ENCODE results near the gene HPSE2. TPM values are rescaled to one million over a fixed set of nuclear protein-coding genes. Genes with fewer than 3 reads are reported as not detected.

HPSE2 gene
- total RNA-seq, 1 experiment from 2014 or later: not detected

- ChIA-PET CTCF (no interaction called here), POLR2A (ENCODE audit: unreplicated experiment) (no interaction called here)
- no peaks in the 10 kb centered on the region for H3F3A ChIP-seq (ENCODE audit: insufficient read depth, low read depth)
- no peaks in the 10 kb centered on the region for H3K27me3 ChIP-seq (ENCODE audit: insufficient read depth, low read depth)
- intact Hi-C loops (cut with micrococcal nuclease; ENCODE audit: unreplicated experiment): no loop called here
- H3K9me2 ChIP-seq (ENCODE audit: insufficient read depth): no peaks in the 10 kb centered on the region
- no peak for DNase-seq
- H3K27ac ChIP-seq: peak overlapping the region; percentile 37; the same call in 1 of the 2 replicates
- no peak for TF ChIP-seq EZH2 (IDR thresholded peaks at IDR 0.05; ENCODE audit: low read depth)
- TF ChIP-seq CTCF (conservative IDR thresholded peaks at IDR 0.05): no peak
- 0 out of 2 replicates have a peak overlapping the region, but pooled peaks have one; percentile 58 for H2AFZ ChIP-seq
- H4K20me1 ChIP-seq (ENCODE audit: insufficient read depth): no peaks in the 10 kb centered on the region
- H3K9me3 ChIP-seq (ENCODE audit: insufficient read depth, low read depth): no peaks in the 10 kb centered on the region
- peak overlapping the region; percentile 88 for H3K4me2 ChIP-seq
- peaks cover 10% of the 10 kb centered on the region for H3K79me2 ChIP-seq (ENCODE audit: low read depth)
- no TSS peak for BruUV-seq (replicated peaks)
- no peaks in the 10 kb centered on the region for H3K36me3 ChIP-seq (ENCODE audit: low read depth)
- H3K4me1 ChIP-seq (replicated peaks; ENCODE audit: insufficient read depth): peaks cover 9% of the 10 kb centered on the region
- H3K4me3 ChIP-seq: peak overlapping the region; percentile 78
These were observed 821.1 kb downstream of the HPSE2 start for GRCh38 chr10:98414578-98414931.

DNA sequence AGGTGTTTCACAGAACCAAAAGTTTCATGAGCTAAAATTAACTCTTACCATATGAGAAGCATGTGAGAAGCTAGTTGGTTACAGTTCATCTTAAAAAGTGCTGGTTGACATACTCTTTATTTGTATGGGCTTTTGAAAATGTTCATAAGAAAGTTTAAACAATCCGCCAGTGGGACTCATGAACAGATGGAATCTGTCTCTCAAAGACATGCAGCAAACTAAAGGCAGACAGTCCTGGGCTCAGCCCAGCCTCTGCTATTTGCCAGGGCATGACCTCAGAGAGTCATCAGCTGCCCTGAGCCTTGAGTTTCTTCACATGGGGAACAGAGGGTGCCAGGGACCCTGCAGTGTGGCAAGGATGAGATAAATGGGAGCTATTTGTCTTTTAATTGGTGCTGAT, 823.9 kb downstream of the HPSE2 start:
- ChIA-PET POLR2A (ENCODE audit: unreplicated experiment) (no interaction called here), CTCF (no interaction called here)
- DNase-seq: no peak
- Histone ChIP-seq H3K4me3 (no peak overlapping the region), H3K36me3 (ENCODE audit: low read depth) (no peaks in the 10 kb centered on the region), H3K4me2 (no peak overlapping the region), H3F3A (ENCODE audit: insufficient read depth, low read depth) (no peaks in the 10 kb centered on the region), H3K27ac (no peak overlapping the region), H3K9me2 (ENCODE audit: insufficient read depth) (no peaks in the 10 kb centered on the region), H4K20me1 (ENCODE audit: insufficient read depth) (no peaks in the 10 kb centered on the region), H3K4me1 (replicated peaks; ENCODE audit: insufficient read depth) (peaks cover 9% of the 10 kb centered on the region), H2AFZ (no peak overlapping the region), H3K27me3 (ENCODE audit: insufficient read depth, low read depth) (no peaks in the 10 kb centered on the region), H3K9me3 (ENCODE audit: insufficient read depth, low read depth) (no peaks in the 10 kb centered on the region), H3K79me2 (ENCODE audit: low read depth) (peaks cover 10% of the 10 kb centered on the region)
- no TSS peak for BruUV-seq (replicated peaks)
- intact Hi-C loops (cut with micrococcal nuclease; ENCODE audit: unreplicated experiment): no loop called here
- no peak for TF ChIP-seq CTCF (conservative IDR thresholded peaks at IDR 0.05)
- TF ChIP-seq EZH2 (IDR thresholded peaks at IDR 0.05; ENCODE audit: low read depth): no peak

- Histone ChIP-seq H3K4me1 (replicated peaks; ENCODE audit: insufficient read depth) (peaks cover 9% of the 10 kb centered on the region), H3K27ac (no peak overlapping the region), H3K4me3 (no peak overlapping the region), H3K4me2 (no peak overlapping the region), H2AFZ (no peak overlapping the region), H3K36me3 (ENCODE audit: low read depth) (no peaks in the 10 kb centered on the region), H3K9me2 (ENCODE audit: insufficient read depth) (no peaks in the 10 kb centered on the region), H4K20me1 (ENCODE audit: insufficient read depth) (no peaks in the 10 kb centered on the region), H3F3A (ENCODE audit: insufficient read depth, low read depth) (no peaks in the 10 kb centered on the region), H3K27me3 (ENCODE audit: insufficient read depth, low read depth) (no peaks in the 10 kb centered on the region), H3K79me2 (ENCODE audit: low read depth) (peaks cover 10% of the 10 kb centered on the region), H3K9me3 (ENCODE audit: insufficient read depth, low read depth) (no peaks in the 10 kb centered on the region)
- POLR2A ChIA-PET (ENCODE audit: unreplicated experiment): no interaction called here
- no peak for TF ChIP-seq EZH2 (IDR thresholded peaks at IDR 0.05; ENCODE audit: low read depth)
- TF ChIP-seq CTCF (conservative IDR thresholded peaks at IDR 0.05): no peak
- CTCF ChIA-PET: no interaction called here
- BruUV-seq (replicated peaks): no TSS peak
- no peak for DNase-seq
- intact Hi-C loops (cut with micrococcal nuclease; ENCODE audit: unreplicated experiment): no loop called here
These were observed 824.5 kb downstream of the HPSE2 start for GRCh38 chr10:98411166-98411565.

Data from PC-9 (cell line).